HAP-1 (cell line): Measurements from ENCODE around the gene CRTC2.
"Not testable (repeated sequence)": the region's sequence is repeated elsewhere in the genome, so short reads cannot be mapped to it uniquely, and the experiment has no call there.

Experiments used
- DNase-seq, 2 experiments: peaks; one replicate each; pipeline ENCODE4 v3.0.0-alpha.2; 2016 to 2020; ENCODE audit warnings: low spot score in 2 of 2
- H3K27me3 ChIP-seq: fragments of 250-450 bp; sonication (Bioruptor Pico); 2 replicates; pipeline ENCODE4 v1.5.1; 2020; ENCODE audit warnings: low read depth, mild to moderate bottlenecking, moderate library complexity
- H3K36me3 ChIP-seq: fragments of 250-450 bp; sonication (Bioruptor Pico); replicated peaks from 2 replicates; pipeline ENCODE4 v1.5.1; 2020; ENCODE audit warnings: mild to moderate bottlenecking
- H3K4me1 ChIP-seq: fragments of 250-450 bp; sonication (Bioruptor Pico); 2 replicates; pipeline ENCODE4 v1.5.1; 2020; ENCODE audit warnings: mild to moderate bottlenecking
- H3K4me3 ChIP-seq: fragments of 250-450 bp; sonication (Bioruptor Pico); 2 replicates; pipeline ENCODE4 v1.5.1; 2020; ENCODE audit warnings: mild to moderate bottlenecking, moderate library complexity
- H3K9me3 ChIP-seq: fragments of 250-450 bp; sonication (Bioruptor Pico); 2 replicates; pipeline ENCODE4 v1.5.1; 2020; ENCODE audit warnings: mild to moderate bottlenecking, moderate library complexity
- in situ Hi-C: fragments of 300-500 bp; cut with MboI; formaldehyde crosslinking; loops from 3 replicates; pipeline ENCODE4 v1.14.3; 2020; ENCODE audit warnings: low sequenced_read_pairs, inconsistent platforms, mixed read lengths

CRTC2 gene

DNA sequence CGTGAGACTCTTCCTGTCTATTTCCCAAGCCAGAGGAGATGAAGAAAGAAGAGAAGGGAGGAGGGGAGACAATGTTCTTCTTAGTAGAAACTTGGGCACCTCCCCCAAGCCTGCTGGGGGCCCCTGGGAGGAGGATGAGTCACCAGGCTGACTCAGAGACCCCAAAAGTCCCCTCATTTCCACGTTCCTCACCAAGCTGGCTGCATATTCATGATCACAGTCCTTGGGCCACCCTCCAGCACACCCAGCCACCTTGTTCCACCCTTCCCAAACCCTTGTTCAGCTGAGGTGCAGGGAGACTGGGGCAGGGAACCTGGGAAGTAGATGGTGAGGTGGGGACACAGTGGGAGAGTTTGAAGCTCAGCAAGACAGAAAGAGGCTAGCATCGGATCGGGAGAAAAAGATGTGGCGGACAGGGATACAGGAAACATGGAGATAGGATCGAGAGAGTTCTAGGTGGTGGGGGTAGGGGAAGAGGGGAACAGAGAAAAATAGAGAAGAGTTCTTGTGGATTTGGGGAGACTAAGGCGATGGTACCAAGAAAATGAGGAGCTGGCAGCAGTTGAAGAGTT lies 27.0 kb upstream of the CRTC2 start:
- Histone ChIP-seq H3K4me3 (peak overlapping the region; percentile 64), H3K27me3 (no peaks in the 10 kb centered on the region), H3K4me1 (peaks cover 20% of the 10 kb centered on the region), H3K9me3 (no peaks in the 10 kb centered on the region), H3K36me3 (peaks cover 8% of the 10 kb centered on the region)
- no peak for DNase-seq
- in situ Hi-C loops: loop anchor here (5.0 to 25.0 kb wide), 3 partner anchors 198 to 481 kb away; partner anchors contain the start of genes NPR1 and SLC27A3

DNA sequence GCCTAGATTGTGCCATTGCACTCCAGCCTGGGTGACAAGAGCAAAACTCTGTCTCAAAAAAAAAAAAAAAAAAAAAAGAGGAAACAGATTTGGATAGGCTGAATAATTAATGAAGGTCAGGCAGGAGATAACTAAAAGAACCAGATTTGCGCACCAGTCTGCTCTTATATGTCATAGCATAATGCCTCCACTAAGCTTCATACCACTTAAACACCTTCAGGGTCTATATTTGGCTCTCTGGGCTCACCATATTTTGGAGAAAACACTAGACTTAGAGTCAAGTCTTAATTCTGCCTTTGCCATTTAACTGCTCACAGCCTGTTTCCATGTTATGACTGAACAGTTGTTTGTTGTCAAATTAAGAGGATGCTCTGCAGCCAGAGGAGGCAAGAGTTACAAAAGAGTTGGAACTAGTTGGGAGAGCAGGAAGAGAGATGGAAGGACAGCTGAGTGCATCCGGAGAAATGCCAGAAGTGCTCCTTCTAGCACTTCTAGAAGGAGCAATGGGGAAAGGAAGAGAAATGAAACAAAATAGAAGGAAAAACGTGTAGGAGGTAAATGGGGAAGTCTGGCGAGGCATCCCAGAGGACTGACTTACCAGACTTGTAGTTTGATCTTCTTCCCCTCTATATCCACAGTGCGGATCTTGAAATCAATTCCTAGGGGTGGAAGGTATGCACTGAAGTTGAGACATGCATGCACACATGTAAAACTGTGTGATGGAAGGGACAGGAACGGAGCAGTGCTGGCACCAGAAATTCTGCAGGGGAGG lies 25.9 kb upstream of the CRTC2 start:
- Histone ChIP-seq H3K4me3 (no peak overlapping the region), H3K27me3 (no peaks in the 10 kb centered on the region), H3K36me3 (peaks cover 8% of the 10 kb centered on the region), H3K4me1 (peaks cover 14% of the 10 kb centered on the region), H3K9me3 (no peaks in the 10 kb centered on the region)
- no peak for DNase-seq
- in situ Hi-C loops: loop anchor here (10.0 to 25.0 kb wide), 2 partner anchors 197 to 480 kb away; partner anchors contain the start of gene SLC27A3

DNA sequence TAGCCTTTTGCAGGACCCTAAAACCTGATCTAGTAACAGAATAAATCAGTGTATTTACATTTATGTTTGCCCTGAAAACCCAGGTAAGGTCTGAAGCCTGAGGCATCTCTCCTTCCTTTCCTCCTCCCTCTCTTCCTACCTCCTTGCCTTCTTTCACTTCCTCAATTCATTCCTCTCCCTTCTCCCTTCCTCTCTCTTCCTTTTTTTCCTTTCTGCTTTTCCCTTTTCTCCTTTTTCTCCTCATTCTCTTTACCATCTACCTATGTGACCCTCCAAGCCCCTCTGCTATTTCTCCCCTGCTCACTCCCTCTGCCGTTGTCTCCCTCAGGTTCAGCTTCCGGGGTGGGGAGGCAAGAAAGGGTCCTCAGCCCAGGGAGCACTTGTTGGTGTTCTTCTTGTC lies 23.3 kb upstream of the CRTC2 start:
- H3K4me3 ChIP-seq, H3K27me3 ChIP-seq, H3K9me3 ChIP-seq, DNase-seq: not testable (repeated sequence)
- Histone ChIP-seq H3K36me3 (peaks cover 13% of the 10 kb centered on the region), H3K4me1 (peaks cover 18% of the 10 kb centered on the region; the same call in 1 of the 2 replicates)
- in situ Hi-C loops: loop anchor here (10.0 to 25.0 kb wide), 2 partner anchors 194 to 477 kb away; partner anchors contain the start of gene SLC27A3

DNA sequence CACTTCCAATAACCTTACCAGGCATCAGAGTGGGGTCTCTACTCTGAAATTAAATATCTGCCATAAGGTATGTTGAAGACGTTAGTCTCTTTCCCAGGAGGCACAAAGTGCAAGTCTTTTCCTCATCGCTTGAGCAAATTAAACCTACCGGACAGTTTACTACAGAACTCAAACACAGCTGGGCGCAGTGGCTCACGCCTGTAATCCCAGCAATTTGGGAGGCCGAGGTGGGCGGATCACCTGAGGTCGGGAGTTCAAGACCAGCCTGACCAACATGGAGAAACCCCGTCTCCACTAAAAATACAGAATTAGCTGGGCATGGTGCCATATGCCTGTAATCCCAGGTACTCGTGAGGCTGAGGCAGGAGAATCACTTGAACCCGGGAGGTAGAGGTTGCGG lies 20.7 kb upstream of the CRTC2 start:
- DNase-seq, H3K9me3 ChIP-seq, H3K27me3 ChIP-seq, H3K4me3 ChIP-seq: not testable (repeated sequence)
- in situ Hi-C loops: loop anchor here (25.0 kb wide), 1 partner anchor 192 kb away; the partner anchor contains the start of gene SLC27A3
- Histone ChIP-seq H3K36me3 (peaks cover 31% of the 10 kb centered on the region), H3K4me1 (peaks cover 10% of the 10 kb centered on the region)

DNA sequence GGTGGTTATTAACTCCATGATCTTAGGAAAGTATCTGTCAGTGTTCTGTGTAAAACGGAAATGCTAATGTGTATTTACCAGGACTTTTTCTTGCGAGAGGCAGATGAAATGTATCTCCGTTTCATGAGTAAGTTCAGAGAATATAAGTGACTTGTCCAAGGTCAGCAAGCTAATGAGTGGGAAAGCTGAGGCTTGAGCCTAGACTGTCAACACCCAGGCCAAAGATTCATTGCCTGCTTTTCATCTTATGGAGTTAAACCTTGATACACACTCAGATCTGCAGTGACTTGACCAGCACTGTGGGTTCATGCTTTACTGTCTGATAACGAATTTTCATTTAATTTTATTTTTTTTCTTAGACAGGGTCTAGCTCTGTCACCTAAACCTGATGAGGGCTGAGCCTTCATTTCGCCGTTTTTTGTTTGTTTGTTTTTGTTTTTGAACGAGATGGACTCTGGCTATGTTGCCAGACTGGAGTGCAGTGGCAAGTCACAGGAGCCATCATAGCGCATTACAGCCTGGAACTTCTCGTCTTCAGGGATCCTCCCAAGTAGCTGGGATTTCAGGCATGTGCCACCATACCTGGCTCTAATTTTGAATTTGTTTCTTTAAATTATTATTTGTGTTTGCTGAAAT lies 20.0 kb upstream of the CRTC2 start:
- Histone ChIP-seq H3K4me1 (peaks cover 10% of the 10 kb centered on the region), H3K9me3 (no peaks in the 10 kb centered on the region), H3K4me3 (peak overlapping the region; percentile 77), H3K27me3 (no peaks in the 10 kb centered on the region), H3K36me3 (peaks cover 38% of the 10 kb centered on the region)
- in situ Hi-C loops: loop anchor here (25.0 kb wide), 1 partner anchor 191 kb away; the partner anchor contains the start of gene SLC27A3
- no peak for DNase-seq

DNA sequence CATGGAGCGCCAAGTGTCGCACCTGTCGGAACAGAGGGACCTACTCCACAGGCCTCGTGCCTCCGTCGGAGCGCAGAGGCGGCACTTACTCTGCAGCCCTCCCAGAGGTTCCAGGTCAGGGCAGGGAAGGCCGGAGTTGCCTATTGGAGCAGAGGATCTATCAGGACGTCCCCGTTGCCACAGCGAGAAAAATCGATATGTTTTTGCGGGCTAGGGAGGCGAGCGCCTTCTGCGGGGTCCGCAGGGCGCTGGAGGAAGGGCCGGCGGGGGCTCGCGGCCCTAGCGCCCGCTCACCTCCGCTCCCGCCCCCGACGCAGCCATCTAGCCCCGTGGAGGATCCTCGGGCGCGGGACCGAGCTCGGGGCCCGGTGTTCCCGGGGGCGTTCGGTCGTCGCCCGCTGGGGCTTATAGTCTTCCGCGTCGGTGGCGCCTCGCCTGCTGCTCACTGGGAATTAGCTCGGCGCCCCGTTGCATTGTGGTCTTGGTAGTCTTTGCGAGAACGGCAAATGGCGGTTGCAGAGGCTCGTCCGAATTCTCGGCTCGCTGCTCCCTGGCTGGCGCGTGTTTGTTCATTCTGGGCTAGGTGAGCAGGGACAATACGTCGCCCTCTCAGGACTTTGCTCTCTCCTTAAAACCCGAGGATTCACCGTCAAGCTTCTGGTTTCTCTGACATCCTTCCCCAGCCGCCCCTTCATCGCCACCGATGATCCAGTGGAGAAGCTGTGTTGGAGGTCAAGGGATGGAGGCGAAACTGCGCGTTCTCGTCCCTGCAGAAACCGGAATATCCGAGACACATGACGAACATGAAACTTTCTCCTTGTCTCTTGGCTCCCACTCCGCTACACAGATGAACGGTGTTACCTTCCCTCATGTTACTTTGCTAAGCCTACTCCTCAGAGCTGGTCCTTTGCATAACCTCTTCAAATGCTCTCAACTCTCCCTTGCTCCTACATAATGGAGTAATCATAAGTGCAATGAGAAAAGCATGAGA lies 19.1 kb upstream of the CRTC2 start, which contains the start of gene JTB:
Gene JTB (minus strand): TSS at position 425 of the 991 bp plus-strand sequence. CDS start 422 bp downstream, at position 3.
- in situ Hi-C loops: loop anchor here (25.0 kb wide), 1 partner anchor 190 kb away; the partner anchor contains the start of gene SLC27A3
- Histone ChIP-seq H3K36me3 (peaks cover 43% of the 10 kb centered on the region), H3K4me1 (peaks cover 10% of the 10 kb centered on the region), H3K27me3 (no peaks in the 10 kb centered on the region), H3K4me3 (peak within 1 kb of the TSS; percentile 77), H3K9me3 (no peaks in the 10 kb centered on the region)
- peak; percentile 77 to 90 for DNase-seq

DNA sequence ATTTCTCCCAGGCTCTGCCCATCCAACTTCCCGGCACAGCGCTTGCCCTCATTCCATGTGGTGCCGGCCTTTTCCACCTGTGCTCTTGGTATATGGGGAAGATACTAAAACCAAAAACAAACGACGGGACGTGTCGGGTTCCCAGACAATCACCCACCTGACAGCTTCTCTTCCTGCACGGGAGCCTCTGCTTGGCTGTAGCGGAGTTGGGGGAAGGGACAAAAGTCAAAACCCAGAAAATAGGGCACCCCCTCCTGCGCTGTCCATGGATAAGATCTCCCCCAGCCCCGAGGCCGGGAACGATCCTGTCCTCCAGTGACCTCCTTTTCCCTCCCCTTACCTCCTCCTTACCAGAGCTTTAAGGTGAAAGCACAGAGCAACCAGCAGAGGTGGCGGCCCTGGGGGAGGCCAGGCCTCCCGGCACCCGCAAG lies 18.4 kb upstream of the CRTC2 start:
- no peaks in the 10 kb centered on the region for H3K27me3 ChIP-seq
- no peak for DNase-seq
- in situ Hi-C loops: loop anchor here (25.0 kb wide), 1 partner anchor 190 kb away; the partner anchor contains the start of gene SLC27A3
- no peaks in the 10 kb centered on the region for H3K9me3 ChIP-seq
- H3K4me3 ChIP-seq: peak overlapping the region; percentile 77
- H3K4me1 ChIP-seq: peaks cover 10% of the 10 kb centered on the region
- H3K36me3 ChIP-seq: peaks cover 43% of the 10 kb centered on the region

DNA sequence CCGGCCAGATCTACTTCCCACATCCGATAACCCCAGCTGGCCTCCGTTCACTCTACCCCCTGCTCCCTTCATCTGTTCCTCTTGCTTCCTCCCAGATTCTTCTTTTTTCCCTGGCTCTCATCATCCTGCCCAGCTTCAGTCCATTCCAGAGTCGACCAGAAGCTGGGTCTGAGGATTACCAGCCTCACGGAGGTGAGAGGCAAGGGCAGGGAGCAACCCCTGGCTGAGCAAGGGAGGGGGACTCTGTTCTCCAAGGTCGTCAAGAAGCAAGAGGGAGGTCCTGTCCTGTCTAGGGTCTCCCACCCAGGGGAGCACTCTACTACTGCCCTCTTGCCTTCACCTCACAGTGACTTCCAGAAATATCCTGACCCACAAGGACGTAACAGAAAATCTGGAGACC lies 15.1 kb upstream of the CRTC2 start:
- H3K4me3 ChIP-seq: no peak overlapping the region
- H3K36me3 ChIP-seq: peaks cover 34% of the 10 kb centered on the region
- H3K4me1 ChIP-seq: peaks cover 6% of the 10 kb centered on the region
- no peaks in the 10 kb centered on the region for H3K9me3 ChIP-seq
- in situ Hi-C loops: no loop called here
- no peak for DNase-seq
- no peaks in the 10 kb centered on the region for H3K27me3 ChIP-seq

DNA sequence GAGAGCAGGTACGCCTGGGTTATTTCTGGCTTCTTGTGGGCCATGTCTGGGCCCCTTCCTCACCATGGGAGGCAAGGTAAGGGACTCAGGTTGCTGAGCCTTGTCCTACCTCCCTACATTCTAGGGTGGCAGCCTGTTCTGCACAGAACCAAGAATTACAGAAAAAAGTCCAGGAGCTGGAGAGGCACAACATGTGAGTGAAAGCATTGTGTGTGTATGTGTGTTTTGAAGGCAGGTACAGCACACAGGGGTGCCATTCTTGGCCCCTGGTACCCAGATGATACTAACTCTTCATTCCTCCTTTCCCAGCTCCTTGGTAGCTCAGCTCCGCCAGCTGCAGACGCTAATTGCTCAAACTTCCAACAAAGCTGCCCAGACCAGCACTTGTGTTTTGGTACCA lies 14.7 kb upstream of the CRTC2 start:
- no peak overlapping the region for H3K4me3 ChIP-seq
- DNase-seq: no peak
- H3K36me3 ChIP-seq: peaks cover 34% of the 10 kb centered on the region
- H3K9me3 ChIP-seq: no peaks in the 10 kb centered on the region
- peaks cover 4% of the 10 kb centered on the region for H3K4me1 ChIP-seq
- in situ Hi-C loops: no loop called here
- no peaks in the 10 kb centered on the region for H3K27me3 ChIP-seq

DNA sequence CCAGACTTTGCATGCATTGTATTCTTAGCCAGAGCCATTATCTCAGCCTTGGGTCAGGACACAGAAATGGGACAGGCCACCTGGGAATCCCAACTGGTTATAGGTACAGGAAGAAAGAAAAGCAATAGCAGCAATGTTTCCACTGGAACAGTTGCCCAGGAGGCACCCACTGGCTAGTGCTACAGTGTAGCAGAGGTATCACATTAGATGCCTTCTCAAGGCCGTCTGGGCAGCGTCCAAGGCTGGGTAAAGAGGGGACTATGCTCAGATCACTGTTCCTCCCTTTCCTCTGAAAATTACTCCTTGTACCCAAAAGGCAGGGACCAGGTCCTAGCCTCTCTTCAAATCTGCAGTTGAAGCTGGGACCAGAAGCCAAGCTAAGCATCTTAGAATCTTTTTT lies 11.9 kb upstream of the CRTC2 start:
- Histone ChIP-seq H3K9me3 (no peaks in the 10 kb centered on the region), H3K4me3 (no peak overlapping the region), H3K27me3 (no peaks in the 10 kb centered on the region), H3K36me3 (peaks cover 25% of the 10 kb centered on the region), H3K4me1 (peaks cover 9% of the 10 kb centered on the region)
- in situ Hi-C loops: no loop called here
- no peak for DNase-seq

DNA sequence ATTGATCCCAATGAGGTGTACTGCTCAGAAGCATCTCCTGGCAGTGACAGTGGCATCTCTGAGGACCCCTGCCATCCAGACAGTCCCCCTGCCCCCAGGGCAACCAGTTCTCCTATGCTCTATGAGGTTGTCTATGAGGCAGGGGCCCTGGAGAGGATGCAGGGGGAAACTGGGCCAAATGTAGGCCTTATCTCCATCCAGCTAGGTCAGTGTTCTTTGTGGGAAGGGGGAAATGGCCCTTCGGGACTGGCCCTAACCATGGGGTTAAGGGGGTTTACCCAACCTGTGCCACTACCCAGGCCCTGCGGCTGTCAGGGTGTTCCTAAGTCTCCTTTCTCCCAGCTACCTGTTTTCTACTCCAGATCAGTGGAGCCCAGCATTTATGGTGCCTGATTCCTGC lies 10.6 kb upstream of the CRTC2 start:
- Histone ChIP-seq H3K4me3 (peak overlapping the region; percentile 44; the same call in 1 of the 2 replicates), H3K36me3 (peaks cover 11% of the 10 kb centered on the region), H3K4me1 (peaks cover 18% of the 10 kb centered on the region), H3K27me3 (no peaks in the 10 kb centered on the region), H3K9me3 (no peaks in the 10 kb centered on the region)
- in situ Hi-C loops: no loop called here
- DNase-seq: no peak

DNA sequence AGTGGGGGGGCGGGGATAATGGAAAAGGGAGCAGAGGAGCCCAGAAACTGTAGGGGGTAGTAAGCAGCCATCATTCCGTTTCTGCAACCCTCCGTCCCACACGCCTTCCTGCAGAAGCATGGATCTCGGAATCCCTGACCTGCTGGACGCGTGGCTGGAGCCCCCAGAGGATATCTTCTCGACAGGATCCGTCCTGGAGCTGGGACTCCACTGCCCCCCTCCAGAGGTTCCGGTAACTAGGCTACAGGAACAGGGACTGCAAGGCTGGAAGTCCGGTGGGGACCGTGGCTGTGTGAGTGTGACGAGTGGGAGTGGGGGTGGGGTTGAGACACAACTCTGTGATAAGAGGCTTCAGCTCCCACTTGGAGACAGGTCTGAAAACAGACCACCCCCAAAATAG lies 10.0 kb upstream of the CRTC2 start:
- Histone ChIP-seq H3K4me3 (peak overlapping the region; percentile 44), H3K27me3 (no peaks in the 10 kb centered on the region), H3K9me3 (no peaks in the 10 kb centered on the region), H3K4me1 (peaks cover 18% of the 10 kb centered on the region), H3K36me3 (peaks cover 5% of the 10 kb centered on the region)
- in situ Hi-C loops: no loop called here
- peak in 1 of 2 experiments; percentile 25 for DNase-seq

DNA sequence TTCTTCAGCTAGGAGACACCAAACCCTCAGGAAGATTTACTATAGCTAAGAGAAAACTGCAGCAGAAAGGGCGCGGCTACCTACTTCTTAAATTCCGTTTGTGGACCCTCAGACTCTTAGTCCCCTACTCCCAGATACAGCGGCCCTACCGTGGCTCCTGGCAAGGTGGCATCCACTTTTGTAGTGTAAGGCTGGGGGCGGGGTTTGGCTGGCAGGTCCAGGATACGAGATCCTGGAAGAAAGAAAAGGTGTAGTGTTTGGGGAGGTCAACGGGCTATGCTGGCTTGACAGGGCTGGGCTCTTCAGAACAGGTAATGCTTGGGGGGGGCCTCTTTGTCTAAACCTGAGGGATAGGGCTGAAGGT lies 9.6 kb upstream of the CRTC2 start:
- DNase-seq: peak in 1 of 2 experiments; percentile 66
- Histone ChIP-seq H3K9me3 (no peaks in the 10 kb centered on the region), H3K27me3 (no peaks in the 10 kb centered on the region), H3K4me3 (peak overlapping the region; percentile 44), H3K36me3 (peaks cover under 1% of the 10 kb centered on the region; the same call in 1 of the 2 replicates), H3K4me1 (peaks cover 18% of the 10 kb centered on the region)
- in situ Hi-C loops: no loop called here
